Kidney (tissue), 14 donors: ENCODE measurements around the gene TBL1X. TPM values are rescaled to one million over a fixed set of nuclear protein-coding genes. Genes with fewer than 3 reads are reported as not detected.

ENCODE experiments used
- DNase-seq, 5 donors: peaks; one replicate each; pipeline ENCODE4 v3.0.0-alpha.2; 2013 to 2020
- FAIRE-seq: peaks from 2 replicates; lab custom pipeline; 2012; peaks lifted over from hg19 to GRCh38; lab: Jason Lieb, UNC
- H3K27ac ChIP-seq, 2 donors: one replicate each; pipeline ENCODE4 v1.7.0; 2013; ENCODE audit warnings: low read depth in 2 of 2, low read length in 2 of 2, inconsistent platforms in 1 of 2
- H3K27me3 ChIP-seq: one replicate; pipeline ENCODE4 v1.7.1; 2013; ENCODE audit warnings: low read length, inconsistent platforms; ENCODE audit not compliant: control insufficient read depth, insufficient read depth
- H3K36me3 ChIP-seq, 3 donors: one replicate each; pipeline versions ENCODE4 v1.7.0 to v1.7.1; 2013; ENCODE audit warnings: low read length in 3 of 3, control low read depth in 1 of 3, inconsistent platforms in 1 of 3; ENCODE audit not compliant: insufficient read depth in 3 of 3, control insufficient read depth in 2 of 3
- H3K4me1 ChIP-seq, 3 donors: one replicate each; pipeline versions ENCODE4 v1.7.0 to v1.7.1; 2013; ENCODE audit warnings: low read length in 3 of 3, inconsistent platforms in 1 of 3, low read depth in 1 of 3; ENCODE audit not compliant: control insufficient read depth in 2 of 3, insufficient read depth in 2 of 3
- H3K4me3 ChIP-seq, 3 donors: one replicate each; pipeline versions ENCODE4 v1.7.0 to v1.8.1; 2013; ENCODE audit warnings: low read length in 3 of 3, control low read depth in 1 of 3, inconsistent platforms in 1 of 3
- H3K9ac ChIP-seq, 3 donors: one replicate each; pipeline versions ENCODE4 v1.7.0 to v1.7.1; 2013; ENCODE audit warnings: low read length in 3 of 3, control low read depth in 1 of 3, inconsistent platforms in 1 of 3
- H3K9me3 ChIP-seq, 3 donors: one replicate each; pipeline versions ENCODE4 v1.7.0 to v1.7.1; 2013; ENCODE audit warnings: low read length in 3 of 3, control low read depth in 1 of 3, inconsistent platforms in 1 of 3; ENCODE audit not compliant: control insufficient read depth in 2 of 3, insufficient read depth in 1 of 3
- CTCF ChIP-seq: IDR thresholded peaks from 3 replicates; pipeline ENCODE4 v1.5.1; 2012; ENCODE audit warnings: mild to moderate bottlenecking, moderate library complexity, borderline replicate concordance; ENCODE audit not compliant: insufficient read depth; ENCODE audit errors: extremely low read depth
- intact Hi-C: fragments of 100-400 bp; cut with DNase I; formaldehyde crosslinking; loops from one replicate; pipeline ENCODE4 v1.11.1; 2022
- polyA plus RNA-seq: library from polyadenylated mRNA; stranded (reverse); fragments of 350-450 nt; fragmentation: Illumina TruSeq; extraction: RNeasy Lipid Tissue Mini Kit (QIAGEN cat#74804); gene quantifications from one replicate; pipeline ENCODE4 v1.2.3, GENCODE V29; 2014; ENCODE audit warnings: low read depth, low replicate concordance; ENCODE audit not compliant: insufficient read depth
- total RNA-seq: library from RNA; stranded (reverse); fragmentation: NEBNext Ultra II Directional; extraction: Animal tissue kit (Norgen Biotek cat#: 25700); gene quantifications from one replicate; pipeline ENCODE4 v1.2.1, GENCODE V29; 2021
- donor health status: control.
- donor health status: control.
- donor health status: control.
- donor health status: control.
- donor health status: control.
- donor health status: DM: yes; HTN: yes; CAD: no.
- donor health status: Normal renal cell carcinoma (clear cell type).

The TBL1X gene
- total and polyA plus RNA-seq, 2 donors from 2014 or later, result 12.5 to 43.0 TPM

GRCh38 chrX:9788911-9789310 is 324.1 kb downstream of the TBL1X start:
- Histone ChIP-seq H3K27me3 (peaks cover 10% of the 10 kb centered on the region), H3K27ac (no peak overlapping the region), H3K4me1 (peaks cover 4 to 6% (median 4%) of the 10 kb centered on the region in 3 donors), H3K9ac (no peak overlapping the region), H3K9me3 (no peaks in the 10 kb centered on the region), H3K4me3 (peak overlapping the region in 1 of 3 donors; percentile 11), H3K36me3 (no peaks in the 10 kb centered on the region)
- intact Hi-C loops, result no loop called here
- FAIRE-seq (no peak), DNase-seq (peak in 2 of 5 donors; percentile 39 to 68)
- no peak for TF ChIP-seq CTCF

GRCh38 chrX:9789555-9789954 is 324.7 kb downstream of the TBL1X start:
- Histone ChIP-seq H3K9ac (no peak overlapping the region), H3K27me3 (peaks cover 9% of the 10 kb centered on the region), H3K4me1 (peaks cover 4 to 6% (median 4%) of the 10 kb centered on the region in 3 donors), H3K9me3 (no peaks in the 10 kb centered on the region), H3K36me3 (no peaks in the 10 kb centered on the region), H3K4me3 (no peak overlapping the region), H3K27ac (no peak overlapping the region)
- intact Hi-C loops, result no loop called here
- FAIRE-seq (no peak), DNase-seq (peak in 1 of 5 donors; percentile 35)
- no peak for TF ChIP-seq CTCF
